ENCODE data around the gene CYYR1. TPM values are rescaled to one million over a fixed set of nuclear protein-coding genes. Genes with fewer than 3 reads are reported as not detected.

CYYR1 gene
- total RNA-seq, 1 experiment from 2014 or later = not detected

GRCh38 chr21:26550326-26550725 is 22.8 kb downstream of the CYYR1 start:
- DNase-seq (ENCODE audit: low read depth, low spot score) (no peak), ATAC-seq (no peak)
- Histone ChIP-seq H3K27ac (ENCODE audit: low read length) (no peak overlapping the region), H3K36me3 (ENCODE audit: control insufficient read depth, insufficient read depth, low read length) (no peaks in the 10 kb centered on the region), H3K4me3 (ENCODE audit: low read depth in 2 of 2, low read length in 2 of 2) (no peak overlapping the region), H3K27me3 (ENCODE audit: control insufficient read depth, insufficient read depth, low read length) (no peaks in the 10 kb centered on the region), H3K4me1 (ENCODE audit: control insufficient read depth, insufficient read depth, low read length) (no peaks in the 10 kb centered on the region), H3K9me3 (ENCODE audit: control insufficient read depth, insufficient read depth, low read depth, low read length) (no peaks in the 10 kb centered on the region)
- in situ Hi-C loops (cut with HindIII; ENCODE audit: low pct_unique_long_range_greater_than_20kb, low sequenced_read_pairs) (no loop called here), intact Hi-C loops (cut with micrococcal nuclease; ENCODE audit: unreplicated experiment) (no loop called here)
- ChIA-PET CTCF (no interaction called here), POLR2A (no interaction called here)
- BruUV-seq (replicated peaks) = no TSS peak
- TF ChIP-seq TCF7L2 (IDR thresholded peaks at IDR 0.05; ENCODE audit: low read depth, low read length) (no peak), REST (IDR thresholded peaks at IDR 0.05; ENCODE audit: insufficient read depth in 1 of 2, low read depth in 2 of 2, low read length in 1 of 2) (no peak), CTCF (IDR thresholded peaks at IDR 0.05) (no peak), SIN3A (IDR thresholded peaks at IDR 0.05; ENCODE audit: borderline replicate concordance, insufficient read depth, low read depth, low read length) (no peak), POLR2AphosphoS5 (IDR thresholded peaks at IDR 0.05; ENCODE audit: low read depth, low read length) (no peak)

- CTCF ChIA-PET = no interaction called here
- in situ Hi-C loops (cut with HindIII; ENCODE audit: low pct_unique_long_range_greater_than_20kb, low sequenced_read_pairs) = no loop called here
- POLR2A ChIA-PET = no interaction called here
- Histone ChIP-seq H3K4me3 (ENCODE audit: low read depth in 2 of 2, low read length in 2 of 2) (no peak overlapping the region), H3K4me1 (ENCODE audit: control insufficient read depth, insufficient read depth, low read length) (no peaks in the 10 kb centered on the region), H3K27ac (ENCODE audit: low read length) (no peak overlapping the region), H3K9me3 (ENCODE audit: control insufficient read depth, insufficient read depth, low read depth, low read length) (no peaks in the 10 kb centered on the region), H3K36me3 (ENCODE audit: control insufficient read depth, insufficient read depth, low read length) (no peaks in the 10 kb centered on the region), H3K27me3 (ENCODE audit: control insufficient read depth, insufficient read depth, low read length) (no peaks in the 10 kb centered on the region)
- intact Hi-C loops (cut with micrococcal nuclease; ENCODE audit: unreplicated experiment) = no loop called here
- ATAC-seq = no peak
- TF ChIP-seq REST (IDR thresholded peaks at IDR 0.05; ENCODE audit: insufficient read depth in 1 of 2, low read depth in 2 of 2, low read length in 1 of 2) (no peak), TCF7L2 (IDR thresholded peaks at IDR 0.05; ENCODE audit: low read depth, low read length) (no peak)
- no peak for DNase-seq (ENCODE audit: low read depth, low spot score)
- no TSS peak for BruUV-seq (replicated peaks)
These were observed 26.5 kb downstream of the CYYR1 start for GRCh38 chr21:26546446-26547097.
